Stimulated activated CD8-positive, alpha-beta memory T cell treated with anti-CD3 and anti-CD28 coated beads, Interleukin-4, amount 100 ng/mL, for 48 hours (primary cell): Measurements from ENCODE around the gene PRRC2B.
"Not testable (repeated sequence)": the region's sequence is repeated elsewhere in the genome, so short reads cannot be mapped to it uniquely, and the experiment has no call there.

Source experiments
- DNase-seq: peaks from one replicate; pipeline ENCODE4 v3.0.0-alpha.2; 2020

Gene PRRC2B

DNA sequence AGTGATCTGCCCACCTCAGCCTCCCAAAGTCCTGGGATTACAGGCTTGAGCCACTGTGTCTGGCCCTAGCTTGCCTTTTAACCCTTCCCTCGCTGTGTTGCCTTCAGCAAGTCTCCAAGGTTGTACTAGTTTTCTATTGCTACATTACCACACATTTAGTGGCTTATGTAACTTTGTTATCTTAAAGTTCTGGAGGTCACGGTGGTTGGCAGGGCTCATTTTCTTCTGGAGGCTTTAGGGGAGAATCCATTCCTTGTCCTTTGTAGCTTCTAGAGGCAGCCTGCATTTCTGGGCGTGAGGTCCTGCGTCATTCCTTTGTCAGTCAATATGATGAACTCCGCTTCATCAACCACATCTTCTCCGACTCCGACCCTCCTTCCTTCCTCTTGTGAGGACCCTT is 2.9 kb upstream of the PRRC2B start:
- DNase-seq: no peak

DNA sequence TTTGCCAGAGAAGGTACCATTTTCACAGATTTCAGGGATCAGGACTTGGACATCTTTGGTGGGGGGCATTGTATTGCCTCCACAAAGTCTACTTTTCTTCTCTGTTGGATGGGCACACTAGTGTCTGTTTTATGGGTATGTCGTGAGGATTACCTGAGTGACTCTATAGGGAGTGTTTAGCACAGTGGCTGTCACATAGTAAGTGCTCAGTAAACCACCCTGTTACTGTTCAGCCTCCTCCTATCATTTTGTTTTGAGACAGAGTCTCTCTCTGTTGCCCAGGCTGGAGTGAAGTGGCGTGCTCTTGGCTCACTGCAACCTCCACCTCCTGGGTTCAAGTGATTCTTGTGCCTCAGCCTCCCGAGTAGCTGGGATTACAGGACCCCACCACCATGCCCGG is 2.4 kb upstream of the PRRC2B start:
- no peak for DNase-seq

GRCh38 chr9:131394464-131395156 is 724 bp downstream of the PRRC2B start:
- DNase-seq: peak; percentile 62

DNA sequence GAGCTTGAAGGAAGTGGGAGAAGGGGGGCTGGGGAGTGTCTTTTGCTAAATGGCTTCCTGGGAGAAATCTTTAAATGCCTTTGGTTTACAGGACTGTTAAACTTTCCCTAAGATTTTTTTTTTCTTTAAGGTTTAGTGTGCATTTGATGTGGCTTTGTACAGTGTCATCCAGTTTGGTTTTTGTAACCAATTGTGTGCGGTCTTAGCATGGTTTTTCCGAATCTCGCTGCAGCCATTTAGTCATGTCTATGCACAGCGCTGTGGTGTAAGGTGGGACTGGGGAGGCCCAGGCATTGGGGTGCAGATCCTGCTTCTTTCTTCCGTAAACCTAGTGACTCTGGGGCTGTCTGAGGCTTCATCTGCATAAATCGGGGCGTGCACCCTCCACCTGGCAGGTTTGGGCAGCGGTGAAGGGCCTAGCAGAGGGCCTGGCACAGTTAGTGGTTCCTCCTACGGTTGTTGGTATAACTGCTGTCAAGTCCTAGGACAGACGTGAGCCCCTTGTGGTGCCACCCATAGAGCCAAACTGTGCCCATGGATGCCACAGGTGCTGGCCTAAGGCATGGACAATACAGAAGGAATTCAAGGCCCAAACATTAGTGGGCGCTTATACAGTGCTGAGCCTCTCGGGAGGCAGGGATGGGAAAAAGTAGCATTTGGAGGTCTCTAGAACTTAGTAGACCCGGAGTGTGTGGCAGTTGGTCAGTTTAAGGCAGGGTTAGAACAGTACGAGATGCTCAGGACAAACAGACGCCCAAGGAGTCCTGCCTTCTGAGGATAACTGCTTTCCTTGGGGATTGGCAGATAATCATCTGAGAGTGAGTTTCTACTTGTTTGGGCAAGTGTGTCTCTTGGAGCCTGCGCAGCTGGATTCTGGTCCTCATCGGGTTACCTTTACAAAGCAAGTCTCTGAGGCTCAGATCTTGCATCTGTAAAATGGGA is 1.5 kb downstream of the PRRC2B start:
- DNase-seq: peak; percentile 78

DNA sequence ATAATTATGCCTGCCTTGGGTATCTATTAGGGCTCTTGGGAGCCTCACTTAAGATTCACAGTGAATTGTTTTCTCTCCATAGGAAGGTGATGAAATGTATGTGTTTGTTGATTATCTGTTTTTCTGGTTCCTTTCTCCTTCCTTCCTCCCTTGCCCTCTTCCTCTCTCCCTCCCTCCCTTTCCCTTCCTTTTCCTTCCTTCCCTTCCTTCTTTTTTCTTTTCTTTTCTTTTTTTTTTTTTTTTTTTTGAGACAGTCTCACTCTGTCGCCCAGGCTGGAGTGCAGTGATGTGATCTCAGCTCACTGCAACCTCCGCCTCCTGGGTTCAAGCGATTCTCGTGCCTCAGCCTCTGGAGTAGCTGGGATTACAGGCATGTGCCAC is 2.2 kb downstream of the PRRC2B start:
- DNase-seq: not testable (repeated sequence)

DNA sequence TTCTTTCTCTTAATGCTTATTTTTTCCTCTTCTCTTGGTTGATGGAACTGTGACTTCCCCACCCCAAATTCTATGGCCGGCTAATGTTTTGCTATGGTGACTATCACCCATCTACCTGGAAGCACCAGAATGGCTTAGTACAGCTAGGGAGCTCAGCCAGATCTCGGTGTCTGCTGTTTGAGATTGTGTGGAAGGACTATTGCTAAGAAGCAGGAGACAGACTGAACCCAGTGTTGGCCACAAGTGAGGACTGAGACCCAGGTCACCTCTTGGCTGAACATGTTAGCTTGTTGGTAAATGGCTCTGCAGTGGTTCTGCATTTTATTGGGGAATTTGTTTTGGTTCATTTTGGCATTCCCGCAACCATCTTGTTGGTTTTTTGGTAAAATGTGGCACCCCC is 2.7 kb downstream of the PRRC2B start:
- no peak for DNase-seq

- DNase-seq: no peak
These were observed 3.4 kb downstream of the PRRC2B start for GRCh38 chr9:131397100-131397790.

GRCh38 chr9:131398204-131398603 is 4.3 kb downstream of the PRRC2B start:
- peak; percentile 49 for DNase-seq

DNA sequence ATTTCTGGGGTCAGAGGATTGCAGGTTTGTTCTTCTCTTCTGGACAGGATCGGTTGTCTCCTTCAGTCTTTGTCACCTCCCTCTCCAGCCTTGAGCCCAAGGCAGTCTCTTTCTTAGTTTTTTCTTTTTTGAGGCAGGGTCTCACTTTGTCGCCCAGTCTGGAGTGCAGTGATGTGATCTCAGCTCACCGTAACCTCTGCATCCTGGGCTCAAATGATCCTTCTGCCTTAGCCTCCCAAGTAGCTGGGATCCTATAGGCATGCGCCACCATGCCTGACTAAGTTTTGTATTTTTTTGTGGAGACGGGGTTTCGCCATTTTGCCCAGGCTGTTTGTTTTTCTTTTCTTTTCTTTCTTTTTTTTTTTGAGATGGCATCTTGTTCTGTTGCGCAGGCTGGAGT is 6.1 kb downstream of the PRRC2B start:
- no peak for DNase-seq

- DNase-seq: no peak
These were observed 6.7 kb downstream of the PRRC2B start for GRCh38 chr9:131400627-131401026.

- DNase-seq: no peak
These were observed 8.2 kb downstream of the PRRC2B start for GRCh38 chr9:131402073-131402472.

DNA sequence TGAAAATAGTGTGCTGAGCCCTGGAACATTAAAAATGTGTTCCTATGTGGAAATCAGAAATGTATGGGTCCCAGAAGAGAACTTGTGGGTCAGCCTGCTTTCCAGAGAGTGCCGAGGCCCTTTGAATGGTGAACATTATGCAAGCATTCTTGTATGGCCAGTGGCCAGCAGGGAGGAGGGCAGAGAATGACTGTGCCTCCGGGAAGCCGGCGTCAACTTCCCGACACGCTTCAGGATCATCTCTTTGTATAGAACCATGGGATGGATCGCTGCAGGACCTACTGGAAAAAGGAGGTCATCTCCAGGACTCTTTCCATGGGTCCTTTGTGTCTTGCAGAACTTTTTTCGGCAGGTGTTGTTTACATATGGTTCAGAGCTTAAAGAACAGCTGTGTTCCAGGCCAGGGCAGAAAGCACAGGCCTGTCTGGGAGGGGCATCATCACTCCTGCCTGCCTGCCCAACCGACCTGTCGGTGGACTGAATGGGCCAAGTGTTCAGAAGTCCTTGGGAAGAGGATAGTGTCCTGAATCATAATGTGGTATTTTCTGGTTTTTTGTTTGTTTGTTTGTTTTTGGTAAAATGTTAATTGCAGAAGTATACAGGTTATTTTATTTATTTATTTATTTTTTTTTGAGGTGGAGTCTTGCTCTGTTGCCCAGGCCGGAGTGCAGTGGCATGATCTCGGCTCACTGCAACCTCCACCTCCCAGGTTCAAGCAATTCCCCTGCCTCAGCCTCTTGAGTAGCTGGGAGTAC is 9.0 kb downstream of the PRRC2B start:
- no peak for DNase-seq

GRCh38 chr9:131403493-131403773 is 9.5 kb downstream of the PRRC2B start:
- DNase-seq: no peak

DNA sequence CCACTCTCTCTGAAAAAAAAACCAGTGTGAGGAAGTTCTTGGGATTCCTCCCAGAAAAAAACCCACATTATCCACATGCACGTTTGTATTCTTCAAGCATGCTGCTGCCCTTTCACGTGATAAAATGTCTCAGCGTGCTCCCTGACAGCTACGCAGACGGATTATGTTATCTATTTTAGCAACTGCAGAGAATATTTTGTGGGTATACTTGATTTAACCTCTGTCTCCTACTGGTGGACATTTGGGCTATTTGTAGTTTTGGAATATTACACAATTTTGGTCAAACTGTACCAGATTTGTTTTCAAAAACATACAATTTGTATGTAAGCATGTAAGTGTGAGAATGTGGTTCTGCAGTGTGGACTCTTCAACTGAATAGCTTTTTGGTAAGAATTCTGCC is 10.7 kb downstream of the PRRC2B start:
- no peak for DNase-seq

DNA sequence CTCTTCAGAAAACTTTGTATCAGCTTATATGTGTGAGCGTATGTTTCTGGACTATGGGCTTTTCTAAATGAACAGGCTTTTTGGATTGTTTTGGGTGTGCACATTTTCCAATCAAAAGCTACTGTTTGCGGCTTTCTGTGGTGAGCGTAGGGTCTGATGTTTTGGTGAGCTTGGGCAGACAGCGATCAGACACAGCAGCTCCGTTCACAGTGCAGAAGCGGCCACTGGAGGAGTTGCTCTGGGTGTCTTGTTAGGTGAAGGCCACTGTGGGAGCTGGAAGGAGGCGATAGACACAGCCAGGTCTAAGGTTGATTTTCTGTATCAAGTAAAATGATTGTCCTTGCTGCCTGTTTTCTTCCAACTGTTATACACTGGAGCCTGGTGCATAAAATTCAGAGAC is 11.1 kb downstream of the PRRC2B start:
- DNase-seq: no peak

GRCh38 chr9:131405428-131405827 is 11.5 kb downstream of the PRRC2B start:
- no peak for DNase-seq

DNA sequence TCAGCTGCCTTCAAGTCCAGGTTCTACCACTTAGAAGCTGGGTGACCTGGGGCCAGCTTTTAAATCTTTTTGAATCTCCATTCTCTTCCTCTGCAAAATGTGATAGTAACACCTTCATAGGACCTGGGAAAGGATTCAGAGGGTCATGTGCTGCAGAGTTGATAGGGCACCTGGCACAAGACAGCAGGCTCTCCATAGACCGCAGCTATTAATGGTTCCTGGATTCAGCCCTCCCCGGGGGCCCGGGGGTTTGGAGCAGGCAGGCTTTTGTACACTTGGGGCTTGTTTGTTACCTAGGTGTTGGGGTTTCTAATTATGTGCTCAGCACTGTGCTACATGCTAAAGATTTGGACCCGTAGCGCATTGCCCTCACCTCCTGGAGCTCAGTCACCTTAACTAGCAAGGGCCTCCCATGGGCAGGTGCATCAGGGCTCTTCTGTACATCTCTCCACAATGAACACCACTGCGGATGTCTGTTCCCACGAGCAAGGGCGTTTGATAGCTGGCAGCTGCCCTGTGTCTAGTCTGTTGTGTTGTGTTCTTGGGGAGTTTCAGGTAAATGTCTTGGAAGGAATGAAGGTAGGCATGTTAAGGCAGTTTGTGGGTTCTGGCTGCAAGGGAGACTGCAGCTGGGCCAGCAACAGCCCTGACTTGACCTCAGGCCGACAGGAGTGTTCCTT is 12.1 kb downstream of the PRRC2B start:
- DNase-seq: no peak

DNA sequence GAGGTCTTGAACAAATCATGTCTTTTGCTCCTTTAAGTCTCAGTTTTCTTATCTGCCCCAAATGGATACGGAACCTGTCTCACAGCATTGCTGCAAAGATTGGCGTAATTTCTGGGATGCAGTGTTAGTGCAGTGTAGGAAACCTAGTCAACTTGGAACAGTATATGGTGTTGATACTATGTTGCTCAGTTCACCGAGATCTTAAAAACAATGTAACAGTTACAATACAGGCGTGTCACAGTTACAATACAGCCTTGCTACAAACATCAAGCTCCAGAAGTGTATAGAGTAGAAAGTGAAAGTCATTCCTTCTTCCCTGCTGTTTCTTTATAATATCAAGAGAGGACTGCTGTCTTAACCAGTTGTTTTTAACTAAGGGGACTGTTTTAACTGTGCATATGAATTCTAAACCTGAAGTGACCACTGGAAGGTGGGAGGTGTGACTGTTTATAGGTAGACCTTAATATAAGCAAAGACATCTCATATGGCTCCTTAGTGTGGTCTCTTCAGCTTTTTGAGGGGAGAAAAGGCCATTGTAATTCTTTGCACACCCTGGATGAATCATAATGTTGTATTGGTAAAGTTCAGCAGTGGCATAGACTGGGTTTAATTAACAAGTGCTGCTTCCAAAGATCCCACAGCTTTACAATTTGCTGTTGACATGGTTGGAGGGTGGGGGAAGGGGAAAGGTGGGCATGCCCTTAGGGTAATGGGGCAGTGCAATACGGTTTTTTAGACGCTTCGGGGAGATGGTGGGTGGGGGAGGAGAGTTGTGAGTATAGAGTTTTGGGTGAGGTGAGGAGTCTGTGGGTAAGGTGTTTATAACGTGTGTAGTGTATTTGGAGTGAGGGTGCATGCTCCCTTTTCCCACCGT is 12.9 kb downstream of the PRRC2B start:
- DNase-seq: no peak

- DNase-seq: no peak
These were observed 13.9 kb downstream of the PRRC2B start for GRCh38 chr9:131407717-131408195.

DNA sequence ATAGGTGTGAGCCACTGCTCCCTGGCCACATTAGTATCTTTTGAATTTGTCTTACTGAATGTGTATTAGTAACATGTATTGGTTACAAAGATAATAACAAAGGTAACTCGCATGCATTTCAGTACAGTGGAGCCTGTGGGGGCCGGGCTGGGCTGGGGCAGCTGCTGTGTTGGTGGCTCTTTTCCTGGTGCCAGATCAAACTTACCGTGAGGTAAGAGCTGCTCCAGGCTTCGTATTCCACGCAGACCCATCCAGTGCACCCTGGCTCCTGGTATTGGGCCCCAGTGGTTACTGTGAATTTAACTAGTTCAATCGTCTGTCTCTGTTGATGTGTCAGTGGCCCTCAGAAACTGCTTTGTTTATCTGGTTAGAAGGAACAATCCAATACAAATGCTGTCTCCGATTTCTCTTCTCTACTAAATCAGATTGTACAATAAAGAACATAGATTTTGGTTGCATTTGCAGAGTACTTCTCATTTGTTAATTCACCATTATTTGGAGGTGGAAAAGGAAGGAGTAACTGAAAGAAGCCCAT is 15.6 kb downstream of the PRRC2B start:
- no peak for DNase-seq

DNA sequence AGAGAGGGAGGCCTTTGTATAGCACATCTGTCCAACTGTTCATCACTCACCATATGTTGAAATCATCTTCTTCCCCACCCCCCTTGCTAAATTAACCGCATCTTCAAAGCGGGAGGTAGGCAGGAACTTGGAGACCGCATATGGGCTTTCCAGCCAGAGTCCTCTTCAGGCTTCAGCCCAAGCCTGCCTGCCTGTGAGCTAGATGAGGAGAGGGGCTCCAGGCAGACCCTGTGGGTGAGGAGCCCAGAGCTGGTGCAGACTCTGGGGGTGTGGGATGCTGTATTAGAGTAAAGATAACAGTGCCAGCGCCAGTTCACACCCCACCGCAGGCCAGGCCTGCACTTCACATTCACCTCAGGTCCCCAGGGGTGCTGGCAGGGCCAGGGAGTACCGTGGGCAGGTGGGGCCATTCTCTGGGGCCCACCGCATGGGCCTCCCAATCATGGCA is 16.2 kb downstream of the PRRC2B start:
- no peak for DNase-seq
